GM13977 (cell line): ENCODE measurements around the gene CERKL.

ENCODE experiments used
- DNase-seq: peaks from one replicate; pipeline ENCODE4 v3.0.0; 2012; ENCODE audit warnings: low spot score
- CTCF ChIP-seq: IDR thresholded peaks from 2 replicates; pipeline ENCODE4 v1.5.1; 2012; ENCODE audit warnings: mild to moderate bottlenecking, control low read depth; ENCODE audit not compliant: insufficient read depth; ENCODE audit errors: extremely low read depth, missing control alignments
- in situ Hi-C: fragments of 300-500 bp; cut with MboI; formaldehyde crosslinking; loops from one replicate; pipeline ENCODE4 v1.12.0; 2022; ENCODE audit warnings: low sequenced_read_pairs, low pct_unique_long_range_greater_than_20kb, mixed read lengths, inconsistent platforms; ENCODE audit not compliant: unreplicated experiment

CERKL gene

DNA sequence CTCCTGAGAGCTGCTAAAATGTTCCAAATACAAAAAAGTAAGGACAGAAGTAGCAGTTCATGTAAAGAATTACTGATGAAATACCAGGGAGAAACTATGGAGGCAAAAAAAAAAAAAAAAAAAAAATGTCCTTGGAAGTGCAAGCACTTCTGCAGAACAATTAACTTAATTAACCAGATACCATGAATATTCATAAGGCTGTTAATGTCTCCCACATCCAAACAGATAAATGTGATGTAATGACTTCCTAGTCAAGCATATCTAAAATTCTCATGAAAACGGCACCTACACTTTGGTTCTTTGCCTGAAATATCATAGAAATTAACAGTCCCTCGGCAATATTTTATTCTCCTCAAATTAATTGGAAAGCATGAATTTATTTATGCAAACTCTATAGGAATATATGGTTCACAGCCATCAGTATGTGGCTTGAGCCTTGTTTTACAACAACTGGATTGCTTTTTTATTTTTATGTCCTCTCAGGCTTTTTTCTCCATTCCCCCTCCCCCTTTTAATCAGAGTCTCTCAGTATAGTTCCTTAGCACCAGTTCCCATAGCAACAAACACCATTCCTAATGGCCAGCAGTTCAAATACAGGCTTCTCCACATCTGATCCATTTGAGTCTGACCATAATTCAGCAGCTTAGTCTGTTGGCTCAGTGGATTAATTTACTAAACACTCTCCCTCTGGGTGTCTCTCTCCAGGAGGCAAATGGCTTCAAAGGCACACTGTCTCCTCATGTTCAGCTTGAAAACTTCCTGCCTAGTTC lies 102.7 kb downstream of the CERKL start:
- DNase-seq, result no peak
- in situ Hi-C loops, result no loop called here
- no peak for TF ChIP-seq CTCF

- no peak for TF ChIP-seq CTCF
- in situ Hi-C loops, result no loop called here
- DNase-seq, result no peak
Measured at GRCh38 chr2:181553244-181553643, 103.7 kb downstream of the CERKL start.

DNA sequence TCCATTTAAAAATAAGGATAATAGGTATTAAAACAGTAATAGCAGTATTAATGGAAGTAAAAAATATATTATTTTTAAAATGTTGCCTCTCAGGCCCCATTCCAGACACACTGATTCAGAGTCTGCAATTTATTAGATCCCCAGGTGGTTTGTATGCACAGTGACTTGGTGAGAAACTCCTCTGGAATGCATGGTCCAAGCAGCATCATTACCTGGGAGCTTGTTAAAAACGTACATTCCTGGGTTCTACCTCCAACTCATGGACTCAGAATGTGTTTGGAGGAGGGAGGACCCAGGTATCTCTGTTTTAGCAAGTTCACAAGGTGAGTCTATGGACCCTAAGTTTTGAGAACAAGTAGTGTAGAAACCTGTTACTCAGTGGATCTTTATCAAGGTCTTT lies 104.1 kb downstream of the CERKL start:
- no peak for DNase-seq
- in situ Hi-C loops, result no loop called here
- no peak for TF ChIP-seq CTCF

DNA sequence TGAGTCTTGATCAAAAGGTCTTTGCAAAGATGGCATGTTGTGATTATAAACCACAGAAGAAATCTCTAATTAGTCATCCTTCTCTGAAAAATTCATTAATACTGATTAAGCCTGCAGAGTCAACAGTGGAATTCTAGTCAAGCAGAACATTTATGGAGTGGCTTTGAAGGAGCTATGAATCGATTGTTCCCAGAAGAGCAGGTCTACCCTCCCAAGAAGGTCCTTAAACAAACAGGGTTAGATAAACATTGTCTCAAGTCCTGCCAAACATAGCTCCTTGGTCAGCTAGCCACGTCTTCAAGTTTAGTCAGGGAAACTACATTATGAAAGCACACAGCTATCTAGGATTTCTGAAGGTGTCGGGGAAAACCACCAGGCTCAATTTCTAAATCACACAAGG lies 110.8 kb downstream of the CERKL start:
- TF ChIP-seq CTCF, result no peak
- no peak for DNase-seq
- in situ Hi-C loops, result no loop called here

GRCh38 chr2:181542170-181542569 lies 114.7 kb downstream of the CERKL start:
- DNase-seq, result no peak
- in situ Hi-C loops, result no loop called here
- no peak for TF ChIP-seq CTCF

DNA sequence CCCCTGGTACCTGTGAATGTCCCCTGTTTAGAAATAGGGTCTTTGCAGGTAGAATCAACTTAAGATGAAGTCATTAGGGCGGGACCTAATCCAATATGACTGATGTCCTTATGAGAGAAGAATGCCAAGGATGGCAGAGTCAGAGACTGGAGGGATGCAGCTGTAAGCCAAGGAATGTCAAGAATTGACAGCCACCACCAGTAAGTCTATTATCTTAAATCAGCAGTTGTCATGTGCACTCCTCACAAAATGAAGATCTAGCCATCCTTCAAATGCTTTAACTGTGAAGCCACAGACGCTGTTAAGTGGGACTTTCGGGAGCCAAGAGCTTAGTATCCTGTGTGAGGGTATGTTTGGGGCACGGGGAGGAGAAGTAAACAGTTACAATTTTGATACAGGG lies 116.5 kb downstream of the CERKL start:
- TF ChIP-seq CTCF, result no peak
- in situ Hi-C loops, result no loop called here
- DNase-seq, result no peak

GRCh38 chr2:181536730-181537129 lies 120.2 kb downstream of the CERKL start:
- in situ Hi-C loops, result no loop called here
- no peak for TF ChIP-seq CTCF
- DNase-seq, result no peak
